GM19043 (cell line): ENCODE results near the gene PICK1.

ENCODE experiments used
- ATAC-seq: cut with Tn5 transposase; IDR thresholded peaks from one replicate; pipeline ENCODE4 v1.9.1; 2021; ENCODE audit warnings: low read depth; ENCODE audit not compliant: unreplicated experiment

Gene PICK1

GRCh38 chr22:38086001-38086845 lies 29.0 kb downstream of the PICK1 start:
- no peak for ATAC-seq

- ATAC-seq: no peak
These were observed 29.7 kb downstream of the PICK1 start for GRCh38 chr22:38086942-38087341.

GRCh38 chr22:38087855-38088254 lies 30.7 kb downstream of the PICK1 start:
- no peak for ATAC-seq

GRCh38 chr22:38088629-38089473 lies 31.6 kb downstream of the PICK1 start:
- ATAC-seq: no peak

- ATAC-seq: no peak
These were observed 32.3 kb downstream of the PICK1 start for GRCh38 chr22:38089474-38089851.

- no peak for ATAC-seq
These were observed 39.9 kb downstream of the PICK1 start for GRCh38 chr22:38097058-38097457.

GRCh38 chr22:38097557-38098409 lies 40.6 kb downstream of the PICK1 start:
- ATAC-seq: no peak

- no peak for ATAC-seq
These were observed 41.4 kb downstream of the PICK1 start for GRCh38 chr22:38098410-38099249.

- no peak for ATAC-seq
These were observed 46.4 kb downstream of the PICK1 start for GRCh38 chr22:38103641-38104040.

GRCh38 chr22:38104084-38104483 lies 46.9 kb downstream of the PICK1 start:
- ATAC-seq: no peak

GRCh38 chr22:38106814-38107578 lies 49.8 kb downstream of the PICK1 start:
- ATAC-seq: no peak

- ATAC-seq: no peak
These were observed 50.7 kb downstream of the PICK1 start for GRCh38 chr22:38107692-38108515.

- no peak for ATAC-seq
These were observed 51.5 kb downstream of the PICK1 start for GRCh38 chr22:38108561-38109319.

GRCh38 chr22:38109371-38110001 lies 52.3 kb downstream of the PICK1 start:
- ATAC-seq: no peak

- ATAC-seq: no peak
These were observed 53.0 kb downstream of the PICK1 start, which contains the start of gene BAIAP2L2 for GRCh38 chr22:38110008-38110862. BAIAP2L2 (minus strand) TSS chr22:38110684; CDS start chr22:38110525, 159 bp downstream.
